ENCODE measurements around the gene KLKB1. TPM values are rescaled to one million over a fixed set of nuclear protein-coding genes. Genes with fewer than 3 reads are reported as not detected.

KLKB1 gene
- total RNA-seq, 1 experiment from 2014 or later: 0.10 TPM

DNA sequence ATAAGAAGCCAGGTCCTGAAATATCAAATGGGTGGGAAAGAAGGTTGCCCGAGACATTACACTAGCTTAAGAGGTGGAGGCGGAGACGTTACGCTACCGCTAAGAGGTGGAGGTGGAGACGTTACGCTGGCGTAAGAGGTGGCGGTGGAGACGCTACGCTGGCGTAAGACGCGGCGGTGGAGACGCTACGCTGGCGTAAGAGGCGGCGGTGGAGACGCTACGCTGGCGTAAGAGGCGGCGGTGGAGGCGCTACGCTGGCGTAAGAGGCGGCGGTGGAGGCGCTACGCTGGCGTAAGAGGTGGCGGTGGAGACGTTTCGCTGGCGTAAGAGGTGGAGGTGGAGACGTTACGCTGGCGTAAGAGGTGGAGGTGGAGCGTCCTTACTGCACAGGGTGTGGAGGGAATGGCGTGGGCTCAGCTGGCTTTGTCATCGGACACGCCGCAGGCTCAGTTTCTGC, 23.2 kb upstream of the KLKB1 start:
- ChIA-PET CTCF (no interaction called here), POLR2A (no interaction called here), RAD21 (ENCODE audit: low non-redundant PET in 1 of 2, low total read pairs in 2 of 2, uncharacterized antibody in 2 of 2, unreplicated experiment in 2 of 2) (no interaction called here)
- peak overlapping the region; percentile 78 for H3K4me2 ChIP-seq (ENCODE audit: low read length)
- H2AFZ ChIP-seq (ENCODE audit: low read depth, low read length, poor library complexity, severe bottlenecking): no peak overlapping the region
- H3K9me2 ChIP-seq (ENCODE audit: insufficient read depth): no peaks in the 10 kb centered on the region
- ATAC-seq: peak; percentile 83
- peaks cover 0 to 5% of the 10 kb centered on the region in 2 experiments; a peak in 1 of 4 replicates for H3K9me3 ChIP-seq (ENCODE audit: control insufficient read depth in 1 of 2, insufficient read depth in 1 of 2, low read depth in 1 of 2, low read length in 2 of 2)
- H3K4me3 ChIP-seq (replicated peaks in 1 of 2; ENCODE audit: low read depth in 1 of 2, low read length in 2 of 2): peak overlapping the region; percentile 43 to 50
- intact Hi-C loops (cut with micrococcal nuclease): no loop called here
- no peaks in the 10 kb centered on the region for H4K20me1 ChIP-seq (ENCODE audit: insufficient read depth)
- peaks cover 0 to 17% of the 10 kb centered on the region in 2 experiments; a peak in 2 of 4 replicates for H3K4me1 ChIP-seq (ENCODE audit: control insufficient read depth in 1 of 2, insufficient read depth in 2 of 2, low read length in 2 of 2)
- H3K27ac ChIP-seq (ENCODE audit: low read depth, low read length): peak overlapping the region; percentile 28
- H3K27me3 ChIP-seq (ENCODE audit: insufficient read depth, low read length): no peaks in the 10 kb centered on the region
- TF ChIP-seq SP1 (IDR thresholded peaks at IDR 0.05; ENCODE audit: low read depth): peak; percentile 66
- 0 out of 2 replicates have a peak, but pooled peaks have one; percentile 18 for TF ChIP-seq EGR1 (IDR thresholded peaks at IDR 0.05; ENCODE audit: low read depth)
- no peak for TF ChIP-seq ELF1 (IDR thresholded peaks at IDR 0.05; ENCODE audit: borderline replicate concordance, low read depth)
- TF ChIP-seq POLR2AphosphoS5 (IDR thresholded peaks at IDR 0.05; ENCODE audit: low read depth, low read length): peak; percentile 66
- BruUV-seq (replicated peaks): no TSS peak
- H3K9ac ChIP-seq (ENCODE audit: low read length): peak overlapping the region; percentile 54
- H3K79me2 ChIP-seq (ENCODE audit: insufficient read depth, low read length): no peaks in the 10 kb centered on the region
- H3K36me3 ChIP-seq (ENCODE audit: control insufficient read depth in 1 of 2, insufficient read depth in 2 of 2, low read length in 2 of 2): no peaks in the 10 kb centered on the region
- DNase-seq (ENCODE audit: low read depth, low spot score): peak; percentile 81

- ATAC-seq (no peak), DNase-seq (ENCODE audit: low read depth, low spot score) (no peak)
- H3K9me3 ChIP-seq (ENCODE audit: control insufficient read depth in 1 of 2, insufficient read depth in 1 of 2, low read depth in 1 of 2, low read length in 2 of 2): peaks cover 0 to 5% of the 10 kb centered on the region in 2 experiments; a peak in 1 of 4 replicates
- intact Hi-C loops (cut with micrococcal nuclease): no loop called here
- TSS peak; percentile 75 for BruUV-seq (replicated peaks)
- peak overlapping the region; percentile 54 for H3K9ac ChIP-seq (ENCODE audit: low read length)
- ChIA-PET CTCF (no interaction called here), POLR2A (no interaction called here), RAD21 (ENCODE audit: low non-redundant PET in 1 of 2, low total read pairs in 2 of 2, uncharacterized antibody in 2 of 2, unreplicated experiment in 2 of 2) (no interaction called here)
- H3K9me2 ChIP-seq (ENCODE audit: insufficient read depth): no peaks in the 10 kb centered on the region
- H3K4me1 ChIP-seq (ENCODE audit: control insufficient read depth in 1 of 2, insufficient read depth in 2 of 2, low read length in 2 of 2): peaks cover 0 to 17% of the 10 kb centered on the region in 2 experiments; a peak in 2 of 4 replicates
- H3K27me3 ChIP-seq (ENCODE audit: insufficient read depth, low read length): no peaks in the 10 kb centered on the region
- no peaks in the 10 kb centered on the region for H4K20me1 ChIP-seq (ENCODE audit: insufficient read depth)
- no peaks in the 10 kb centered on the region for H3K36me3 ChIP-seq (ENCODE audit: control insufficient read depth in 1 of 2, insufficient read depth in 2 of 2, low read length in 2 of 2)
- peak overlapping the region; percentile 28; the same call in 1 of the 2 replicates for H3K27ac ChIP-seq (ENCODE audit: low read depth, low read length)
- no peak overlapping the region for H2AFZ ChIP-seq (ENCODE audit: low read depth, low read length, poor library complexity, severe bottlenecking)
- H3K79me2 ChIP-seq (ENCODE audit: insufficient read depth, low read length): no peaks in the 10 kb centered on the region
- H3K4me2 ChIP-seq (ENCODE audit: low read length): peak overlapping the region; percentile 78
- TF ChIP-seq, protein P1, sequence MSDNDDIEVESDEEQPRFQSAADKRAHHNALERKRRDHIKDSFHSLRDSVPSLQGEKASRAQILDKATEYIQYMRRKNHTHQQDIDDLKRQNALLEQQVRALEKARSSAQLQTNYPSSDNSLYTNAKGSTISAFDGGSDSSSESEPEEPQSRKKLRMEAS (IDR thresholded peaks at IDR 0.05): no peak
- TF ChIP-seq ZNF274 (IDR thresholded peaks at IDR 0.05; ENCODE audit: low read depth, low read length) (no peak), SIN3A (IDR thresholded peaks at IDR 0.05; ENCODE audit: low read depth) (no peak), ZFX (IDR thresholded peaks at IDR 0.05) (no peak), EZH2phosphoT487 (IDR thresholded peaks at IDR 0.05; ENCODE audit: borderline replicate concordance) (no peak), SP1 (IDR thresholded peaks at IDR 0.05; ENCODE audit: low read depth) (no peak)
- H3K4me3 ChIP-seq (replicated peaks in 1 of 2; ENCODE audit: low read depth in 1 of 2, low read length in 2 of 2): peak overlapping the region; percentile 43 to 50
Observed at GRCh38 chr4:186204686-186205085, 22.6 kb upstream of the KLKB1 start.

All from HCT116 (cell line).